Measurements from ENCODE around the gene PDRG1.
A peak's percentile ranks its signal among the peaks of the same experiment; 100 is the strongest.

The PDRG1 gene

GRCh38 chr20:31951530-31952453, at the start of gene PDRG1:
Gene PDRG1, minus strand, starts transcription at chr20:31952046. Its CDS starts 85 bp downstream, at chr20:31951961.
- Mint-ChIP-seq H3K4me1 (ENCODE audit: low read depth) (peaks cover 28% of the 10 kb centered on the region), H3K27ac (peak within 1 kb of the TSS; percentile 95), H3K27me3 (ENCODE audit: low read depth) (peaks cover 7% of the 10 kb centered on the region), H3K4me3 (peak within 1 kb of the TSS; percentile 97), H3K36me3 (ENCODE audit: low read depth) (peaks cover 27% of the 10 kb centered on the region), H3K9me3 (no peaks in the 10 kb centered on the region)
- peak; percentile 97 for DNase-seq (ENCODE audit: low spot score)

- DNase-seq (ENCODE audit: low spot score): no peak
- Mint-ChIP-seq H3K4me3 (no peak overlapping the region), H3K9me3 (no peaks in the 10 kb centered on the region), H3K27me3 (ENCODE audit: low read depth) (peaks cover 27% of the 10 kb centered on the region), H3K4me1 (ENCODE audit: low read depth) (no peaks in the 10 kb centered on the region), H3K36me3 (ENCODE audit: low read depth) (no peaks in the 10 kb centered on the region), H3K27ac (no peak overlapping the region)
Observed at GRCh38 chr20:31998246-31998645, 46.4 kb upstream of the PDRG1 start.

GRCh38 chr20:31996996-31997395, 45.1 kb upstream of the PDRG1 start:
- Mint-ChIP-seq H3K9me3 (no peaks in the 10 kb centered on the region), H3K4me3 (no peak overlapping the region), H3K27ac (no peak overlapping the region), H3K4me1 (ENCODE audit: low read depth) (no peaks in the 10 kb centered on the region), H3K36me3 (ENCODE audit: low read depth) (no peaks in the 10 kb centered on the region), H3K27me3 (ENCODE audit: low read depth) (peaks cover 36% of the 10 kb centered on the region)
- no peak for DNase-seq (ENCODE audit: low spot score)

GRCh38 chr20:31992086-31992485, 40.2 kb upstream of the PDRG1 start:
- no peak overlapping the region for H3K4me3 Mint-ChIP-seq
- DNase-seq (ENCODE audit: low spot score): no peak
- H3K4me1 Mint-ChIP-seq (ENCODE audit: low read depth): no peaks in the 10 kb centered on the region
- H3K27me3 Mint-ChIP-seq (ENCODE audit: low read depth): peaks cover 36% of the 10 kb centered on the region
- H3K9me3 Mint-ChIP-seq: no peaks in the 10 kb centered on the region
- no peaks in the 10 kb centered on the region for H3K36me3 Mint-ChIP-seq (ENCODE audit: low read depth)
- no peak overlapping the region for H3K27ac Mint-ChIP-seq

GRCh38 chr20:31991339-31991705, 39.5 kb upstream of the PDRG1 start:
- Mint-ChIP-seq H3K27ac (no peak overlapping the region), H3K9me3 (no peaks in the 10 kb centered on the region), H3K4me3 (no peak overlapping the region), H3K4me1 (ENCODE audit: low read depth) (no peaks in the 10 kb centered on the region), H3K36me3 (ENCODE audit: low read depth) (no peaks in the 10 kb centered on the region), H3K27me3 (ENCODE audit: low read depth) (peaks cover 31% of the 10 kb centered on the region)
- no peak for DNase-seq (ENCODE audit: low spot score)

- Mint-ChIP-seq H3K9me3 (no peaks in the 10 kb centered on the region), H3K4me1 (ENCODE audit: low read depth) (no peaks in the 10 kb centered on the region), H3K36me3 (ENCODE audit: low read depth) (no peaks in the 10 kb centered on the region), H3K27ac (no peak overlapping the region), H3K4me3 (no peak overlapping the region), H3K27me3 (ENCODE audit: low read depth) (peaks cover 28% of the 10 kb centered on the region)
- DNase-seq (ENCODE audit: low spot score): no peak
Observed at GRCh38 chr20:31990641-31991338, 38.9 kb upstream of the PDRG1 start.

- Mint-ChIP-seq H3K27ac (no peak overlapping the region), H3K4me1 (ENCODE audit: low read depth) (no peaks in the 10 kb centered on the region), H3K4me3 (no peak overlapping the region), H3K27me3 (ENCODE audit: low read depth) (peaks cover 17% of the 10 kb centered on the region), H3K36me3 (ENCODE audit: low read depth) (no peaks in the 10 kb centered on the region), H3K9me3 (no peaks in the 10 kb centered on the region)
- no peak for DNase-seq (ENCODE audit: low spot score)
Observed at GRCh38 chr20:31989030-31989645, 37.3 kb upstream of the PDRG1 start.

GRCh38 chr20:31988430-31989015, 36.7 kb upstream of the PDRG1 start:
- no peak overlapping the region for H3K4me3 Mint-ChIP-seq
- no peaks in the 10 kb centered on the region for H3K4me1 Mint-ChIP-seq (ENCODE audit: low read depth)
- peaks cover 12% of the 10 kb centered on the region for H3K27me3 Mint-ChIP-seq (ENCODE audit: low read depth)
- H3K9me3 Mint-ChIP-seq: no peaks in the 10 kb centered on the region
- no peak for DNase-seq (ENCODE audit: low spot score)
- H3K27ac Mint-ChIP-seq: no peak overlapping the region
- H3K36me3 Mint-ChIP-seq (ENCODE audit: low read depth): no peaks in the 10 kb centered on the region

GRCh38 chr20:31987744-31988143, 35.9 kb upstream of the PDRG1 start:
- peaks cover 4% of the 10 kb centered on the region for H3K27me3 Mint-ChIP-seq (ENCODE audit: low read depth)
- no peaks in the 10 kb centered on the region for H3K4me1 Mint-ChIP-seq (ENCODE audit: low read depth)
- no peak overlapping the region for H3K27ac Mint-ChIP-seq
- H3K36me3 Mint-ChIP-seq (ENCODE audit: low read depth): no peaks in the 10 kb centered on the region
- H3K4me3 Mint-ChIP-seq: no peak overlapping the region
- no peak for DNase-seq (ENCODE audit: low spot score)
- no peaks in the 10 kb centered on the region for H3K9me3 Mint-ChIP-seq

GRCh38 chr20:31984981-31985471, 33.2 kb upstream of the PDRG1 start:
- Mint-ChIP-seq H3K4me1 (ENCODE audit: low read depth) (no peaks in the 10 kb centered on the region), H3K9me3 (no peaks in the 10 kb centered on the region), H3K27me3 (ENCODE audit: low read depth) (no peaks in the 10 kb centered on the region), H3K27ac (no peak overlapping the region), H3K36me3 (ENCODE audit: low read depth) (no peaks in the 10 kb centered on the region), H3K4me3 (no peak overlapping the region)
- DNase-seq (ENCODE audit: low spot score): no peak

- H3K36me3 Mint-ChIP-seq (ENCODE audit: low read depth): no peaks in the 10 kb centered on the region
- no peak overlapping the region for H3K4me3 Mint-ChIP-seq
- no peaks in the 10 kb centered on the region for H3K27me3 Mint-ChIP-seq (ENCODE audit: low read depth)
- no peak for DNase-seq (ENCODE audit: low spot score)
- no peaks in the 10 kb centered on the region for H3K9me3 Mint-ChIP-seq
- no peaks in the 10 kb centered on the region for H3K4me1 Mint-ChIP-seq (ENCODE audit: low read depth)
- no peak overlapping the region for H3K27ac Mint-ChIP-seq
Observed at GRCh38 chr20:31981784-31982183, 29.9 kb upstream of the PDRG1 start.

- Mint-ChIP-seq H3K4me1 (ENCODE audit: low read depth) (no peaks in the 10 kb centered on the region), H3K36me3 (ENCODE audit: low read depth) (no peaks in the 10 kb centered on the region), H3K27me3 (ENCODE audit: low read depth) (peaks cover 4% of the 10 kb centered on the region), H3K27ac (no peak overlapping the region), H3K4me3 (no peak overlapping the region), H3K9me3 (no peaks in the 10 kb centered on the region)
- no peak for DNase-seq (ENCODE audit: low spot score)
Observed at GRCh38 chr20:31979713-31980426, 28.0 kb upstream of the PDRG1 start.

- H3K9me3 Mint-ChIP-seq: no peaks in the 10 kb centered on the region
- no peaks in the 10 kb centered on the region for H3K4me1 Mint-ChIP-seq (ENCODE audit: low read depth)
- H3K27ac Mint-ChIP-seq: no peak overlapping the region
- DNase-seq (ENCODE audit: low spot score): no peak
- peaks cover 7% of the 10 kb centered on the region for H3K27me3 Mint-ChIP-seq (ENCODE audit: low read depth)
- H3K36me3 Mint-ChIP-seq (ENCODE audit: low read depth): no peaks in the 10 kb centered on the region
- no peak overlapping the region for H3K4me3 Mint-ChIP-seq
Observed at GRCh38 chr20:31977080-31977479, 25.2 kb upstream of the PDRG1 start.
